Smooth muscle cell of the coronary artery (primary cell): ENCODE data around the gene EZR. TPM values are rescaled to one million over a fixed set of nuclear protein-coding genes. Genes with fewer than 3 reads are reported as not detected.

Experiments used
- total RNA-seq: library from RNA; depleted of rRNA; stranded (reverse); fragments of >200 nt; gene quantifications from 2 replicates; pipeline ENCODE4 v1.2.3, GENCODE V29; 2014; ENCODE audit warnings: low replicate concordance

Gene EZR
- 11.5 and 63.4 TPM in 2 replicates for total RNA-seq

DNA sequence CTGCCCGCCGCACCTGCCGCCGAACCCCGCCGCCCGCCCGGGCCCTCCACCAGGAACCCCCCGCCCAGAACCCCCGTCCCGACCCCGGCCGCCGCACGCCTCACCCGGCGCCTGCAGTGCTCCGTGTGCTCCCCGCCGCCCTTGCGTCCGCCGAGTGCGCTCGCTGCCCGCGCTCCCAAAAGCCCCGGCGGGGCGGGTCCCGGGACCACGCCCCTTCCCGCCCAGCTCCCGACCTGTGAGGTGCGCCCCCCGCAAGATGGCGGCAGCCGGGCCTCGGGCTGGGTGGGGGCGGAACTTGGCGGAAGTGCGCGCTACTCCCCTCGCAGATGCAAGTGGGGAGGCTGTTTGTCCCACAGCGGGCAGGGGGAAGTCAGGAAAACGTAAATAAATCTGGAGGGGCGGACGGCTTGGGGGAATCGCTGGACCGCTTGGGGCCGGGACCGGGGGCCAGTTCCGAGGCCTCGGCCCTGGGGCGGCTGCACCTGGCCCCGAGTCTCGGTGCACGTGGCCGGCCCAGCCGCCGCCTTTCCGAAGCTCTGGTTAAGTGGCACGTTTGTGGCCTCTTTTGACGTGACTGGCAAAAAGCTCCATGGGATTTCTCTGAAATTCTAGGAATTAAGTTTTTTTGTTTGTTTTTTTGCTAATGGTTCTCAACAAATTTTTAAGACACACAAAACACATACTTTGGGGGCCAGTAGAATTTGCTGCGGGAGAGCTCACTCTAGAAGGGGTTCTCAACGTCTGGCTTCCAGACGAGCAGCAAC, at the start of gene EZR:
TSS of gene EZR (minus strand) at position 156 of the 764 bp plus-strand sequence. CDS start 1,275 bp downstream, outside the sequence.

Other genes starting within 250 kb of the EZR start
- gene DYNLT1, start 174.6 kb downstream of the EZR start, total RNA-seq: 91.4 and 127 TPM in 2 replicates
- 0.82 and 1.4 TPM in 2 replicates for gene SYTL3, start 169.3 kb downstream of the EZR start, total RNA-seq
- 2.8 and 3.1 TPM in 2 replicates for gene RSPH3, start 180.8 kb upstream of the EZR start, total RNA-seq
- gene TAGAP, start 225.6 kb upstream of the EZR start, total RNA-seq: not detected in 2 replicates